WI38 (cell line): ENCODE measurements around the gene RANBP17.
"Not testable (repeated sequence)": the region's sequence is repeated elsewhere in the genome, so short reads cannot be mapped to it uniquely, and the experiment has no call there.

Experiments
- H3K4me3 ChIP-seq: 2 replicates; pipeline ENCODE4 v1.5.1; 2011; ENCODE audit warnings: low read depth, mild to moderate bottlenecking, control low read depth, low read length
- TF ChIP-seq, protein P1 (sequence below): IDR thresholded peaks from 2 replicates; pipeline ENCODE4 v1.5.1; 2012; ENCODE audit warnings: low read depth, mild to moderate bottlenecking, control low read depth, low read length

Gene RANBP17

DNA sequence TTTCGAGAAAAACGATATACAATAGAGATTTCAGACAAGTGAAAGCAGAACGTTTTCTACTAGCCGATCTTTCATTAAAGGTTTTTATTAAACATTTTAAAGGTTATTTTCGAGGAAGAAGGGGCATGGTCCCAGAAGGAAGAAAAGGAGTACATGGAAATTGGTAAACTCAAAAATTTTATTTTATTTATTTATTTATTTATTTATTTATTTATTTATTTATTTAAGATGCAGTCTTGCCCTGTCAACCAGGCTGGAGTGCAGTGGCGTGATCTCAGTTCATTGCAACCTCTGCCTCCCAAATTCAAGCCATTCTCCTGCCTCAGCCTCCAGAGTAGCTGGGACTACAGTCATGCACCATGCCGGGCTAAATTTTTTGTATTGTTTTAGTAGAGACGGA lies 77.4 kb downstream of the RANBP17 start:
- H3K4me3 ChIP-seq, result no peak overlapping the region
- TF ChIP-seq, protein P1, sequence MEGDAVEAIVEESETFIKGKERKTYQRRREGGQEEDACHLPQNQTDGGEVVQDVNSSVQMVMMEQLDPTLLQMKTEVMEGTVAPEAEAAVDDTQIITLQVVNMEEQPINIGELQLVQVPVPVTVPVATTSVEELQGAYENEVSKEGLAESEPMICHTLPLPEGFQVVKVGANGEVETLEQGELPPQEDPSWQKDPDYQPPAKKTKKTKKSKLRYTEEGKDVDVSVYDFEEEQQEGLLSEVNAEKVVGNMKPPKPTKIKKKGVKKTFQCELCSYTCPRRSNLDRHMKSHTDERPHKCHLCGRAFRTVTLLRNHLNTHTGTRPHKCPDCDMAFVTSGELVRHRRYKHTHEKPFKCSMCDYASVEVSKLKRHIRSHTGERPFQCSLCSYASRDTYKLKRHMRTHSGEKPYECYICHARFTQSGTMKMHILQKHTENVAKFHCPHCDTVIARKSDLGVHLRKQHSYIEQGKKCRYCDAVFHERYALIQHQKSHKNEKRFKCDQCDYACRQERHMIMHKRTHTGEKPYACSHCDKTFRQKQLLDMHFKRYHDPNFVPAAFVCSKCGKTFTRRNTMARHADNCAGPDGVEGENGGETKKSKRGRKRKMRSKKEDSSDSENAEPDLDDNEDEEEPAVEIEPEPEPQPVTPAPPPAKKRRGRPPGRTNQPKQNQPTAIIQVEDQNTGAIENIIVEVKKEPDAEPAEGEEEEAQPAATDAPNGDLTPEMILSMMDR, result no peak

DNA sequence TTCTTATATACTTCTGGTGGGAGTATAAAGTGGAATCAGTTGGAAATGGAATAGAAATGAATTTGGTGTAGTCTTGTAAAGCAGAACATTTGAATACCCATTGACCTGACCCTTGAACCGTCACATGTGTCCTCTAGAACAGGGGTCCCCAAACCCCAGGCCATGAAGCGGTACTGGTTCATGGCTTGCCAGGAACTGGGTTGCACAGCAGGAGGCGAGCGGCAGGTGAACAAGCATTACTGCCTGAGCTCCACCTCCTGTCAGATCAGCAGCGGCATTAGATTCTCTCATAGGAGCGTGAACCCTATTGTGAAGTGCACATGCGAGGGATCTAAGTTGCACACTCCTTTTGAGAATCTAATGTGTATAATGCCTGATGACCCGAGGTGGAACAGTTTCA lies 80.0 kb downstream of the RANBP17 start:
- TF ChIP-seq, protein P1, result no peak

DNA sequence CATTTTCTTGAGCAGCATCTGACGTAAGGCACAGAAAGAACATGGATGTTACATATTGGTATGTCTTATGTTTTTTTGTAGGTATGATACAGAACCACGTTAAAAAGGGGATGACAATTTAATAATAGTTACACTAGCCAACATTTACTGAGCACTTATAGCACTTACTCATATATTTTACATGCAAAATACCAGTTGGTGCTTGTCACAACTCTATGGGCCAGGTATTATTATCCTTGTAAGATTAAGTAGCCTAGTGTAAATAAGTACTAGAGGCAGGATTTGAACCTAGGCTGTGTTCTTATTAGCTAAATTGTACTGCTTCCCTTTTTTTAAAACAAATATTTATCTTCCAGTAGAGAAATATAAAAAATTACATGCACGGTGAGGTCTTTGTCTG lies 83.5 kb downstream of the RANBP17 start:
- H3K4me3 ChIP-seq, result no peak overlapping the region

More for the DNA sequence above, 80.0 kb downstream of the RANBP17 start:
- H3K4me3 ChIP-seq, result no peak overlapping the region

DNA sequence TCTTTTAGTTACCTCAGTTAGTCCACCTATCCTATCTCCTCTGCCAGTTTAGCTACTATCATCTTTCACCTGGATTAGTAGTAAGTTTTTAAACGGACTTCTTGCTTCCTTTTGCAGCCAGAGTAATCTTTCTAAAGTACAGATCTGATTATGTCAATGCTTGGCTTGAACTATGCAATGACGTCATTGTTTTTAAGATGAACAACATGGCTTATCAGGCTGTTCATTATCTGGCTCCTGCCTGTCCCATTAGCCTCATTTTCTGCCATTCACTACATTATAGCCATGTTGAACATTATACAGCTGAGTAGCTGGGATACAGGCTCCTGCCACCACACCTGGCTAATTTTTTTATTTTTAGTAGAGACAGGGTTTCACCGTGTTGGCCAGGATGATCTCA lies 98.7 kb downstream of the RANBP17 start:
- TF ChIP-seq, protein P1, result no peak
- no peak overlapping the region for H3K4me3 ChIP-seq

More for the DNA sequence above, 83.5 kb downstream of the RANBP17 start:
- TF ChIP-seq, protein P1, result no peak

- H3K4me3 ChIP-seq, result no peak overlapping the region
- TF ChIP-seq, protein P1, result no peak
These were observed 101.7 kb downstream of the RANBP17 start for GRCh38 chr5:170963521-170963920.

DNA sequence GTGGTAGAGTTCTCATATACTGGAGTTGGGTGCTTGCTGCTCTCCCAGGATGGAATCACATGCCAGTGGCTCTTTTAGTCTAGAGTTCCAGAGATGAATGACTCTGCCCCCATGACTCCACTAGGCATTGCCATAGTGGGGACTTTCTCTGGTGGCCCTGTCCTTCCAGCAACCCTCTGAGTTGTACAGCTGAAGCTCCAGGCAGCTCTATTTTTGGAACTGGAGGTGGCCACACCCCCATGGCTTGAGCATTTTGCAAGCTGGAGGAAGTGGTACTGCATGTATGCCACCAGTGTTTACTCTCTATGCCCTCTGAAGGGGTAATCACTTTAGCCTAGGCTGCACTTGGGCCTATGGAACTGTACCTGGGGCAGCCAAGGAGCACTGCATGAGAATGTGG lies 112.6 kb downstream of the RANBP17 start:
- no peak overlapping the region for H3K4me3 ChIP-seq
- TF ChIP-seq, protein P1, result no peak

GRCh38 chr5:170980261-170980660 lies 118.4 kb downstream of the RANBP17 start:
- H3K4me3 ChIP-seq, result not testable (repeated sequence)

DNA sequence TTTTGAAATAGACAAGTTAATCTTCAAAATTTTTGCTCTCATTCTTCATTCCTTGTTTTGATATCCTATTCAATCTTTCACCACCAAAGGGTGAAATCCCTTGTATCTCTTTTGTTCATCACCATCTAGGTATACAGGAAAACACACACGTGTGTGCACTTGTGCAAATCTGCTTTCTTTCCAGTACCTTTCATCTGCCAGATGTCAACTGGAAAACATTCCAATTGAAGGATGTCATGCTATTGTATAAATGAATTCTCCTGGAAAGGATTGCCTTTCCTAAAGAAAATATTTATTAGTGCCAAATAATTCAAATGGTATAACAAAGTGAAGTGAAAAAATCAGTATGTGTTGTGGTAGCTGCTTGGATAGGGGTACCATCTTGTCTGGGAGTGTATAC lies 123.7 kb downstream of the RANBP17 start:
- no peak overlapping the region for H3K4me3 ChIP-seq
- TF ChIP-seq, protein P1, result no peak
